Esophagus squamous epithelium (tissue), 5 donors: ENCODE data around the gene CRB2. TPM values are rescaled to one million over a fixed set of nuclear protein-coding genes. Genes with fewer than 3 reads are reported as not detected.

Experiments
- DNase-seq: peaks from one replicate; lab custom pipeline; 2025; lab: John Stamatoyannopoulos, UW
- H3K27ac ChIP-seq, 4 donors: fragments of 200-600 bp; sonication (generic); one replicate each; pipeline ENCODE4 v1.5.1; 2016 to 2019; ENCODE audit warnings: mild to moderate bottlenecking in 1 of 4
- H3K27me3 ChIP-seq, 4 donors: fragments of 200-600 bp; sonication (generic); 1 replicate in 3 of 4; 2 replicates in 1 of 4; pipeline versions ENCODE4 v1.5.1 to v1.6.0; 2017 to 2021; ENCODE audit warnings: antibody characterized with exemption in 1 of 4
- H3K36me3 ChIP-seq, 3 donors: fragments of 200-600 bp; sonication (generic); one replicate each; pipeline ENCODE4 v1.5.1; 2016 to 2019
- H3K4me1 ChIP-seq, 3 donors: fragments of 200-600 bp; sonication (generic); one replicate each; pipeline ENCODE4 v1.5.1; 2017 to 2019
- H3K4me3 ChIP-seq, 4 donors: fragments of 200-600 bp; sonication (generic); 1 replicate in 3 of 4; 2 replicates in 1 of 4; pipeline ENCODE4 v1.5.1; 2016 to 2019; ENCODE audit warnings: mild to moderate bottlenecking in 2 of 4, moderate library complexity in 1 of 4
- H3K9me3 ChIP-seq, 3 donors: fragments of 200-600 bp; sonication (generic); one replicate each; pipeline ENCODE4 v1.5.1; 2016 to 2019
- CTCF ChIP-seq, 6 experiments: fragments of 450-650 bp in 4 of 6; fragments of 200-600 bp in 2 of 6; sonication (generic) in 2 of 6; IDR thresholded peaks; one replicate each; pipeline ENCODE4 v1.5.1; 2016 to 2019; ENCODE audit warnings: antibody characterized with exemption in 6 of 6, mild to moderate bottlenecking in 4 of 6, moderate library complexity in 4 of 6
- POLR2A ChIP-seq, 4 donors: fragments of 450-650 bp; IDR thresholded peaks; one replicate each; pipeline ENCODE4 v1.6.1; 2017; ENCODE audit warnings: antibody characterized with exemption in 4 of 4, mild to moderate bottlenecking in 4 of 4, moderate library complexity in 3 of 4
- WGBS, 2 donors: methylation state at CpG; one replicate each; pipeline ENCODE4 v1.1.5; 2018; 5-methylcytosine and 5-hydroxymethylcytosine counted together
- intact Hi-C: fragments of 100-400 bp; cut with DNase I; formaldehyde crosslinking; loops from one replicate; pipeline ENCODE4 v1.15.0; 2022
- total RNA-seq, 4 donors: library from RNA; depleted of rRNA; stranded (reverse); fragments of >200 nt; gene quantifications; one replicate each; pipeline ENCODE4 v1.1.0, GENCODE V29; 2016
- donor health status: DM: yes; HTN: yes; CAD: no.

CRB2 gene
- total RNA-seq, 4 donors from 2014 or later = not detected

GRCh38 chr9:123414936-123415930 is 59.2 kb downstream of the CRB2 start:
- no peak for DNase-seq
- Histone ChIP-seq H3K27ac (no peak overlapping the region), H3K4me1 (no peaks in the 10 kb centered on the region), H3K36me3 (peaks cover 0 to 16% (median 0%) of the 10 kb centered on the region in 3 donors), H3K4me3 (no peak overlapping the region), H3K27me3 (no peaks in the 10 kb centered on the region), H3K9me3 (no peaks in the 10 kb centered on the region)
- intact Hi-C loops = no loop called here
- WGBS, 2 donors = 79 to 91% methylated on average over 20 to 22 of the region's 23 CpGs
- TF ChIP-seq CTCF (IDR thresholded peaks at IDR 0.05) = no peak
- TF ChIP-seq POLR2A (IDR thresholded peaks at IDR 0.05) = no peak

GRCh38 chr9:123416176-123416575 is 60.2 kb downstream of the CRB2 start:
- intact Hi-C loops = no loop called here
- 84 to 93% methylated on average over 7 of the region's 8 CpGs for WGBS, 2 donors
- Histone ChIP-seq H3K4me3 (no peak overlapping the region), H3K36me3 (peaks cover 0 to 25% (median 0%) of the 10 kb centered on the region in 3 donors), H3K27ac (no peak overlapping the region), H3K4me1 (no peaks in the 10 kb centered on the region), H3K9me3 (no peaks in the 10 kb centered on the region), H3K27me3 (no peaks in the 10 kb centered on the region)
- TF ChIP-seq POLR2A (IDR thresholded peaks at IDR 0.05) (no peak), CTCF (IDR thresholded peaks at IDR 0.05) (no peak)
- DNase-seq = no peak

GRCh38 chr9:123417289-123418051 is 61.5 kb downstream of the CRB2 start:
- no peak for DNase-seq
- WGBS, 2 donors = 76 to 90% methylated on average over 3 to 4 of the region's 5 CpGs
- Histone ChIP-seq H3K27me3 (no peaks in the 10 kb centered on the region), H3K27ac (no peak overlapping the region), H3K36me3 (peaks cover 0 to 29% (median 0%) of the 10 kb centered on the region in 3 donors), H3K4me1 (no peaks in the 10 kb centered on the region), H3K9me3 (no peaks in the 10 kb centered on the region), H3K4me3 (no peak overlapping the region)
- TF ChIP-seq POLR2A (IDR thresholded peaks at IDR 0.05) (no peak), CTCF (IDR thresholded peaks at IDR 0.05) (no peak)
- intact Hi-C loops = no loop called here

GRCh38 chr9:123418052-123418430 is 62.0 kb downstream of the CRB2 start:
- H3K9me3 ChIP-seq = no peaks in the 10 kb centered on the region
- intact Hi-C loops = no loop called here
- no peak overlapping the region for H3K4me3 ChIP-seq
- WGBS, 2 donors = 86 to 87% methylated on average over 2 to 5 of the region's 5 CpGs
- H3K27ac ChIP-seq = no peak overlapping the region
- DNase-seq = no peak
- H3K4me1 ChIP-seq = no peaks in the 10 kb centered on the region
- no peak for TF ChIP-seq CTCF (IDR thresholded peaks at IDR 0.05)
- no peaks in the 10 kb centered on the region for H3K27me3 ChIP-seq
- peaks cover 0 to 34% (median 0%) of the 10 kb centered on the region in 3 donors for H3K36me3 ChIP-seq

GRCh38 chr9:123418506-123418905 is 62.5 kb downstream of the CRB2 start:
- Histone ChIP-seq H3K4me1 (no peaks in the 10 kb centered on the region), H3K27ac (no peak overlapping the region), H3K27me3 (no peaks in the 10 kb centered on the region), H3K4me3 (no peak overlapping the region), H3K9me3 (no peaks in the 10 kb centered on the region), H3K36me3 (peaks cover 0 to 39% (median 0%) of the 10 kb centered on the region in 3 donors)
- intact Hi-C loops = no loop called here
- 93 to 94% methylated on average over 5 to 6 of the region's 10 CpGs for WGBS, 2 donors
- TF ChIP-seq POLR2A (IDR thresholded peaks at IDR 0.05) (no peak), CTCF (IDR thresholded peaks at IDR 0.05) (no peak)
- no peak for DNase-seq
